Natural killer cell treated with Interleukin-12 subunit alpha and Interleukin-12 subunit beta and Interleukin-15 and Interleukin-18, amount 100 ng/mL, for 72 hours (primary cell): ENCODE data around the gene SMAD7. TPM values are rescaled to one million over a fixed set of nuclear protein-coding genes. Genes with fewer than 3 reads are reported as not detected.
A peak's percentile ranks its signal among the peaks of the same experiment; 100 is the strongest.

Experiments used
- ATAC-seq, 2 donors: fragments of 150-1000 bp; cut with Tn5 transposase in 1 of 2; sonication (Bioruptor Pico), chemical (Tn5 transposase) in 1 of 2; 2 replicates each; pipeline ENCODE4 v1.10.0; 2021
- DNase-seq: peaks from one replicate; pipeline ENCODE4 v3.0.0; 2022; ENCODE audit warnings: low spot score
- H3K27ac Mint-ChIP-seq, 2 donors: 1 replicate in 1 of 2; 2 replicates in 1 of 2; pipeline ENCODE4 v1.8.0; 2022; ENCODE audit warnings: mixed read lengths in 2 of 2, mild to moderate bottlenecking in 1 of 2, moderate library complexity in 1 of 2
- H3K27me3 Mint-ChIP-seq, 2 donors: 1 replicate in 1 of 2; 2 replicates in 1 of 2; pipeline ENCODE4 v1.8.0; 2022; ENCODE audit warnings: mixed read lengths in 2 of 2
- H3K36me3 Mint-ChIP-seq: one replicate; pipeline ENCODE4 v1.8.0; 2022; ENCODE audit warnings: mixed read lengths
- H3K4me1 Mint-ChIP-seq, 2 donors: 1 replicate in 1 of 2; 2 replicates in 1 of 2; pipeline ENCODE4 v1.8.0; 2022; ENCODE audit warnings: low read depth in 2 of 2, mixed read lengths in 2 of 2, mild to moderate bottlenecking in 1 of 2
- H3K4me3 Mint-ChIP-seq: one replicate; pipeline ENCODE4 v1.8.0; 2022; ENCODE audit warnings: mixed read lengths
- H3K9me3 Mint-ChIP-seq: 2 replicates; pipeline ENCODE4 v1.8.0; 2022; ENCODE audit warnings: mixed read lengths
- total RNA-seq, 2 donors: library from RNA; stranded (reverse); gene quantifications; one replicate each; pipeline ENCODE4 v1.2.3, GENCODE V29; 2022

The SMAD7 gene
- total RNA-seq: 10 to 100 TPM; 49.1 to 85.8 TPM

GRCh38 chr18:48950536-48951447 lies at the start of gene SMAD7:
Gene SMAD7 (minus strand): TSS chr18:48950965. CDS start chr18:48950424, 541 bp downstream.
- ATAC-seq: no peak
- Mint-ChIP-seq H3K27me3 (no peaks in the 10 kb centered on the region), H3K36me3 (peaks cover 22% of the 10 kb centered on the region), H3K4me3 (peak within 1 kb of the TSS; percentile 96), H3K9me3 (no peaks in the 10 kb centered on the region), H3K4me1 (peaks cover 28 to 33% of the 10 kb centered on the region in 2 donors), H3K27ac (peak within 1 kb of the TSS; percentile 75 to 81)
- DNase-seq: no peak

DNA sequence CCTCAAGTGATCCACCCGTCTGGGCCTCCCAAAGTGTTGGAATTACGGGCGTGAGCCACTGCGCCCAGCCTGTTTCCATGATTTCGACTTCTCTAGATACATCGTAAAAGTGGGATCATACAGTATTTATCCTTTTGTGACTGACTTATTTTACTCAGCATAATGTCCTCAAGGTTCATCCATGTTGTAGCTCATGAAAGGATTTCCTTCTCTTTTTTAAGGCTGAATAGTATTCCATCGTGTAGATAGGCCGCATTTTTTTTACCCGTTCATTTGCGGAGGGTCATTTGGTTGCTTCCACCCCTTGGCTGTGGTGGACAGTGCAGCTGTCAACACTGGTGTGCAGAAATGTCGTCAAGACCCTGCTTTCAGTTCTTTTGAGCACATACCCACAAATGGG lies 48.8 kb upstream of the SMAD7 start:
- no peak for ATAC-seq
- no peak overlapping the region for H3K27ac Mint-ChIP-seq
- no peak for DNase-seq
- no peaks in the 10 kb centered on the region for H3K4me1 Mint-ChIP-seq
- peaks cover 5 to 9% of the 10 kb centered on the region in 2 donors for H3K27me3 Mint-ChIP-seq
- no peaks in the 10 kb centered on the region for H3K9me3 Mint-ChIP-seq
- H3K36me3 Mint-ChIP-seq: no peaks in the 10 kb centered on the region
- no peak overlapping the region for H3K4me3 Mint-ChIP-seq

- no peaks in the 10 kb centered on the region for H3K9me3 Mint-ChIP-seq
- H3K27me3 Mint-ChIP-seq: peaks cover under 1 to 5% of the 10 kb centered on the region in 2 donors
- ATAC-seq (no peak), DNase-seq (no peak)
- H3K27ac Mint-ChIP-seq: peak overlapping the region in 1 of 2 donors; percentile 8
- no peaks in the 10 kb centered on the region for H3K36me3 Mint-ChIP-seq
- H3K4me1 Mint-ChIP-seq: peaks cover 0 to under 1% of the 10 kb centered on the region in 2 donors
- no peak overlapping the region for H3K4me3 Mint-ChIP-seq
Observed at GRCh38 chr18:48997985-48998831, 47.4 kb upstream of the SMAD7 start.

GRCh38 chr18:48997681-48997984 lies 46.9 kb upstream of the SMAD7 start:
- H3K9me3 Mint-ChIP-seq: no peaks in the 10 kb centered on the region
- no peaks in the 10 kb centered on the region for H3K36me3 Mint-ChIP-seq
- DNase-seq: no peak
- no peak for ATAC-seq
- H3K27me3 Mint-ChIP-seq: peaks cover 7 to 9% of the 10 kb centered on the region in 2 donors
- H3K4me1 Mint-ChIP-seq: peaks cover 4 to 6% of the 10 kb centered on the region in 2 donors
- H3K4me3 Mint-ChIP-seq: no peak overlapping the region
- peak overlapping the region in 1 of 2 donors; percentile 8 for H3K27ac Mint-ChIP-seq

DNA sequence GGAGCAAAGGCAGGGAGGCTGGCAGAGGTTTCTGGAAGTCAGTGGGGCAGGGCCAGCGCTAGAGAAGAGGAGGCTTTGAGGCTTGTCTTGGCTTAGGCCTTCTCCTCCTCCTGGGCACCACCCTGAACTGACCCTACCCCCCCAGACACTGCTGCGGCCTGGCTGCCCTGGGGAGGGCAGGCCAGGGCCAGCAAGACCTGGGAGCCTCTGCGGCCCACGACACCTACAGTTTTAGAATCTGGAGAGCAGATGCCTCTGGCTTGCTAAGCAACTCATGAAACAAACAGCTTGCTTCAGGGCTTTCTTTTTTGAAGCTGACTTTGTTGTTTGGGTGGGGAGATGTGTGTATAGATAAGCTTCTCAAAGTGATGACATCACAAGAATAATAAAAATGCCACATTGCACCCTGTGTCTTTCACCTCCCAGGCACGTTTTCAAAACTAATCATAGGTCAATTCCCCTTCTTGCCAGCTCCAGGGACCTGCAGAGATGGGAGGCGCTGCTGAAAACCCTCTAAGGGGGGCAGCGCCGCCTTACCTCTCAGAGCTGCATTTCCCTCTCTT lies 46.2 kb upstream of the SMAD7 start:
- H3K4me3 Mint-ChIP-seq: no peak overlapping the region
- no peaks in the 10 kb centered on the region for H3K9me3 Mint-ChIP-seq
- H3K36me3 Mint-ChIP-seq: no peaks in the 10 kb centered on the region
- ATAC-seq: no peak
- no peak for DNase-seq
- peaks cover 7 to 12% of the 10 kb centered on the region in 2 donors for H3K27me3 Mint-ChIP-seq
- peak overlapping the region in 1 of 2 donors; percentile 8 for H3K27ac Mint-ChIP-seq
- H3K4me1 Mint-ChIP-seq: peaks cover 7 to 8% of the 10 kb centered on the region in 2 donors

GRCh38 chr18:48996041-48996440 lies 45.3 kb upstream of the SMAD7 start:
- no peak for DNase-seq

GRCh38 chr18:48994926-48995835 lies 44.4 kb upstream of the SMAD7 start:
- H3K9me3 Mint-ChIP-seq: no peaks in the 10 kb centered on the region
- no peaks in the 10 kb centered on the region for H3K36me3 Mint-ChIP-seq
- DNase-seq (no peak), ATAC-seq (peak in 1 of 2 donors; percentile 39)
- H3K27ac Mint-ChIP-seq: no peak overlapping the region
- no peak overlapping the region for H3K4me3 Mint-ChIP-seq
- peaks cover 7 to 13% of the 10 kb centered on the region in 2 donors for H3K4me1 Mint-ChIP-seq
- H3K27me3 Mint-ChIP-seq: peaks cover 7 to 12% of the 10 kb centered on the region in 2 donors

More at GRCh38 chr18:48996041-48996440, 45.3 kb upstream of the SMAD7 start:
- H3K36me3 Mint-ChIP-seq: no peaks in the 10 kb centered on the region
- peaks cover 7 to 12% of the 10 kb centered on the region in 2 donors for H3K27me3 Mint-ChIP-seq
- no peaks in the 10 kb centered on the region for H3K9me3 Mint-ChIP-seq
- ATAC-seq: no peak
- no peak overlapping the region for H3K27ac Mint-ChIP-seq
- H3K4me3 Mint-ChIP-seq: no peak overlapping the region
- peaks cover 7 to 8% of the 10 kb centered on the region in 2 donors for H3K4me1 Mint-ChIP-seq

- Mint-ChIP-seq H3K27ac (no peak overlapping the region), H3K9me3 (no peaks in the 10 kb centered on the region), H3K27me3 (peaks cover 7 to 12% of the 10 kb centered on the region in 2 donors), H3K4me3 (no peak overlapping the region), H3K4me1 (peaks cover 7 to 16% of the 10 kb centered on the region in 2 donors), H3K36me3 (no peaks in the 10 kb centered on the region)
- no peak for ATAC-seq
- no peak for DNase-seq
Observed at GRCh38 chr18:48994044-48994651, 43.4 kb upstream of the SMAD7 start.

GRCh38 chr18:48993586-48993985 lies 42.8 kb upstream of the SMAD7 start:
- H3K27me3 Mint-ChIP-seq: peaks cover 7 to 12% of the 10 kb centered on the region in 2 donors
- DNase-seq (no peak), ATAC-seq (no peak)
- H3K4me1 Mint-ChIP-seq: peaks cover 7 to 16% of the 10 kb centered on the region in 2 donors
- H3K36me3 Mint-ChIP-seq: no peaks in the 10 kb centered on the region
- peak overlapping the region in 1 of 2 donors; percentile 21 for H3K27ac Mint-ChIP-seq
- H3K4me3 Mint-ChIP-seq: no peak overlapping the region
- H3K9me3 Mint-ChIP-seq: no peaks in the 10 kb centered on the region

DNA sequence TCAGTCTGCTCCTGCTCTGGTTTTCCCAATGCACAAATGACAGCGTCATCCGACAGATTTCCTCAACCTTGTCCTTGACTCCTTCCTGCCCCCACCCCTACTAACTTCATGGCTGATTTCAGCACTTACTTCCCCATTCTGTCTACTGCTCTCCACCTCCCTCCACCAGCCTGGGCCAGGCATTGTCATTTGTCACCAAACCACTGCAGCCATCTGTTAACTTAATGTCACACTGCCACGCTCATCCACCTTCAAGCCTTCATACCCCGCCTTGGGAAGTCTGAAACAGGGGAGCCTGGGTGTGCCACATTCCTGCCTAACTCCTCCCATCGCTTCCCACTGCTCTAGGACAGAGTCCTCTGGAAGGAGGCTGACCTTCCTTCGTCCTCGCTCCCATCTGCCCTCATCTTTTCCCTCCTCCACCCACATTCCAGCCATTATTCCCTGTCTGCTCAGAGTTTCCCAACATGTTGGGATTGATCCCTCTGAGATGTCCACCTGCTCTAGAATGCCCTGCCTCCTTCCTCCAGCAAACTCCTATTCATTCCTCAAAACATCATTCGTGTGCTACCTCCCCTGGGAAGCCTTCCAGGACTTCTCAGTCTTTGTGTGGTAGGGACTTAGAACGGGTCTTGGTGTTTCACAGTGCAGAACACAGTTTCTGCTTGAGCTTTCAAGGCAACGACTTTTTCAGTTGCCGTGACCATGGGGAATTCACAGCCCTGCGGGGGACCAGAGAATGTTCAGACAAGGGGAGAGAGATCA lies 42.2 kb upstream of the SMAD7 start:
- no peaks in the 10 kb centered on the region for H3K36me3 Mint-ChIP-seq
- H3K4me1 Mint-ChIP-seq: peaks cover 7 to 16% of the 10 kb centered on the region in 2 donors
- H3K4me3 Mint-ChIP-seq: no peak overlapping the region
- no peaks in the 10 kb centered on the region for H3K9me3 Mint-ChIP-seq
- DNase-seq: no peak
- H3K27me3 Mint-ChIP-seq: peaks cover 7 to 12% of the 10 kb centered on the region in 2 donors
- ATAC-seq: no peak
- peak overlapping the region in 1 of 2 donors; percentile 21 for H3K27ac Mint-ChIP-seq

- Mint-ChIP-seq H3K9me3 (no peaks in the 10 kb centered on the region), H3K36me3 (no peaks in the 10 kb centered on the region), H3K27me3 (peaks cover 7 to 12% of the 10 kb centered on the region in 2 donors), H3K4me3 (no peak overlapping the region), H3K27ac (peak overlapping the region in 1 of 2 donors; percentile 21), H3K4me1 (peaks cover 7 to 16% of the 10 kb centered on the region in 2 donors)
- DNase-seq: no peak
- peak in 1 of 2 donors; percentile 50 for ATAC-seq
Observed at GRCh38 chr18:48992133-48992532, 41.4 kb upstream of the SMAD7 start.

DNA sequence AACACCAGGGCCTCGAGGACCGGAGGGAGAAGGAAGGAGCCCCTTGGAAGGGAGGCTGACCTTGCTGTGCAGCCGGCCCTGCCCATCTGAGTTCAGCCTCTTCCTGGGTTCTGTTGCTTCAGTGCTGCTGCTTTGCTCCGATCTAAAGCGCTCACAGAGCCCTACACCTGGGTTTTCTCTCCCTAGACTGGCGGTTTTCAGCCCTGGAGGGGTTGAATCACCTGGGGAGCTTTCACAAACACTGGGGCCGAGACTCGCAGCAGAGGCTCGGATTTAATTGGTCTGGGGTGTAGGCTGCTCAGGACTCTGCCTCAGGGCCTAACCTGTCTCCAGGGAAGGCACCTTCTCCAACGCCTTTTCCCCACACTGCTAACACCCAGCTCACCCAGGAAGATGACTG lies 40.9 kb upstream of the SMAD7 start:
- ATAC-seq (peak in 1 of 2 donors; percentile 4), DNase-seq (no peak)
- no peaks in the 10 kb centered on the region for H3K36me3 Mint-ChIP-seq
- no peak overlapping the region for H3K4me3 Mint-ChIP-seq
- peaks cover 7 to 16% of the 10 kb centered on the region in 2 donors for H3K4me1 Mint-ChIP-seq
- H3K27me3 Mint-ChIP-seq: peaks cover 7 to 12% of the 10 kb centered on the region in 2 donors
- no peaks in the 10 kb centered on the region for H3K9me3 Mint-ChIP-seq
- H3K27ac Mint-ChIP-seq: no peak overlapping the region
